ENCODE data around the gene EYS. TPM values are rescaled to one million over a fixed set of nuclear protein-coding genes. Genes with fewer than 3 reads are reported as not detected.

Gene EYS
- total RNA-seq, 2 donors from 2014 or later = not detected

DNA sequence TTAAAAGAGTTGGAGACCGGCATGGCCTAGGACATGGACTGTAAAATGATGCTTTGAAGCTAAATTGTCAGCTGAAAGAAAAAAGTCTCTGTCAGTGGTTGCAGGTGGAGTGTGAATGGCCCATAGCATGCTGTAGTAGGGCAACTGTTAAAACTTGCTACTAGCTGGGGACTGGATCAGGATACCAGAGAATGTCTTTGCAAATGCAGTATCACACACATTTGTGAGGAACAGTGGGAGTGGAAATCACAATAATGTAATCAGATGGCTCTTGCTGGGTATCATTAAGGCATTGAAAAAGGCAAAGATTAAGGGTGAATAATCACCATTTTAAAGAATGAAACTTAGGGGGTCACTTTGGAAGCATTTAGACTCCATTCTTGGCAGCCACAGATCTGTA lies 737.9 kb downstream of the EYS start:
- Histone ChIP-seq H3K4me3 (no peak overlapping the region), H3K27me3 (no peaks in the 10 kb centered on the region), H3K4me1 (no peaks in the 10 kb centered on the region), H3K9me3 (no peaks in the 10 kb centered on the region), H3K27ac (no peak overlapping the region), H3K36me3 (no peaks in the 10 kb centered on the region)
- no peak for DNase-seq (ENCODE audit: low spot score)
- TF ChIP-seq, protein P1, sequence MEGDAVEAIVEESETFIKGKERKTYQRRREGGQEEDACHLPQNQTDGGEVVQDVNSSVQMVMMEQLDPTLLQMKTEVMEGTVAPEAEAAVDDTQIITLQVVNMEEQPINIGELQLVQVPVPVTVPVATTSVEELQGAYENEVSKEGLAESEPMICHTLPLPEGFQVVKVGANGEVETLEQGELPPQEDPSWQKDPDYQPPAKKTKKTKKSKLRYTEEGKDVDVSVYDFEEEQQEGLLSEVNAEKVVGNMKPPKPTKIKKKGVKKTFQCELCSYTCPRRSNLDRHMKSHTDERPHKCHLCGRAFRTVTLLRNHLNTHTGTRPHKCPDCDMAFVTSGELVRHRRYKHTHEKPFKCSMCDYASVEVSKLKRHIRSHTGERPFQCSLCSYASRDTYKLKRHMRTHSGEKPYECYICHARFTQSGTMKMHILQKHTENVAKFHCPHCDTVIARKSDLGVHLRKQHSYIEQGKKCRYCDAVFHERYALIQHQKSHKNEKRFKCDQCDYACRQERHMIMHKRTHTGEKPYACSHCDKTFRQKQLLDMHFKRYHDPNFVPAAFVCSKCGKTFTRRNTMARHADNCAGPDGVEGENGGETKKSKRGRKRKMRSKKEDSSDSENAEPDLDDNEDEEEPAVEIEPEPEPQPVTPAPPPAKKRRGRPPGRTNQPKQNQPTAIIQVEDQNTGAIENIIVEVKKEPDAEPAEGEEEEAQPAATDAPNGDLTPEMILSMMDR (IDR thresholded peaks at IDR 0.05) = no peak

DNA sequence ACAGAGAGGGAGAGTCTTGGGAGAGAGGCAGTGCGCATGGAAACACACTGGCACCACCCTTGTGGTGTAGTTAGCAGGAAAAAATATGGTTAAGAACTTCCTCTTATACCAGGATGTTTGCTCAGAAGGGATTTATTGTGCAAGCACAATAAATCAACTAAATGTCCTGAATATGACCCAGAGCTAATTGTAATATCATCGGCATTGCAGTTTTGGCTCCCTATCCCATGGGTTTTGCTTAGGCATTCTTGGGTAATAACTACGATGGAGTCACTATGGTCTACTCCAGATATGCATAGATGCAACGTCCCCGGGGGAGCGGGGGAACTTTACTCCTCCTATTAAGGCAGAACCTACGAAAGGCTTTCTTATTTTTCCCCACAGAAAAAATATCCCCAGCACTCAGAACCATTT lies 751.6 kb downstream of the EYS start:
- Histone ChIP-seq H3K27me3 (no peaks in the 10 kb centered on the region), H3K4me1 (no peaks in the 10 kb centered on the region), H3K9me3 (no peaks in the 10 kb centered on the region), H3K36me3 (no peaks in the 10 kb centered on the region), H3K27ac (no peak overlapping the region), H3K4me3 (no peak overlapping the region)
- DNase-seq (ENCODE audit: low spot score) = no peak
- TF ChIP-seq, protein P1 (IDR thresholded peaks at IDR 0.05) = no peak

DNA sequence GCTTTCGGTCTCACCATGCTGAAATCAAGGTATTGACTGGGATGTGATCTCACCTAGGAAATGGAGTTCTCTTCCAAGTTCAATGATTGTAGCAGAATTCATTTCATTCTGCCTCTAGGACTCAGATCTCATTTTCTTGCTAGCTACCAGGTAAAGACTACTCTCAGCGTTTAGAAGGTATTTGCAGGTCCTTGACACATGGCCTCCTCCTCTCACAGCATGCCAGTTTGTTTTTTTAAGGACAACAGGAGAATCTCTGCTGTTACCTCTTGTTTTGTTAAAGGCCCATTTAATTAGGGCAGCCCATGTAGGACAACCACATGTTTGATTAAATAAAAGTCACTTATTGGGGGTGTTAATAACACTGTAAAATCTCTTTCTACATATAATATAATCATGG lies 757.8 kb downstream of the EYS start:
- Histone ChIP-seq H3K36me3 (no peaks in the 10 kb centered on the region), H3K4me1 (no peaks in the 10 kb centered on the region), H3K27ac (no peak overlapping the region), H3K9me3 (no peaks in the 10 kb centered on the region), H3K27me3 (no peaks in the 10 kb centered on the region), H3K4me3 (no peak overlapping the region)
- no peak for DNase-seq (ENCODE audit: low spot score)
- TF ChIP-seq, protein P1 (IDR thresholded peaks at IDR 0.05) = no peak

DNA sequence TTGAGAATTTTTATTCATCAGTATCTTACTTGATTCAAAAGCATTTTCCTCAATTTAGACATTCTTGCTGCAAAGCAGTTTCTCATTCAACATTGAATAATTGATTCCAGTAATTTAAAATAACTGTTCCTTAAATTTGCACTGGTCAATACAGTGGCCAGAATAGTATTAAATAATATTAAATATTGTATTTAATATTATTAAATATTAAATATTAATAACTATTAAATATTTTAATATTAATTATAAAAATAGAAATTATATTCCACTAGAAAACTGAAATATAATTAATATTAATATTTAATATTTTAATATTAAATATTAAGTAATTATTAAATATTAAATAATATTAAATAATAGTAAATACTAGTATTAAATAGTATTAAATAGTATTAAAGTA lies 758.8 kb downstream of the EYS start:
- Histone ChIP-seq H3K36me3 (no peaks in the 10 kb centered on the region), H3K4me1 (no peaks in the 10 kb centered on the region), H3K27ac (no peak overlapping the region), H3K9me3 (no peaks in the 10 kb centered on the region), H3K27me3 (no peaks in the 10 kb centered on the region), H3K4me3 (no peak overlapping the region)
- no peak for DNase-seq (ENCODE audit: low spot score)
- TF ChIP-seq, protein P1 (IDR thresholded peaks at IDR 0.05) = no peak

DNA sequence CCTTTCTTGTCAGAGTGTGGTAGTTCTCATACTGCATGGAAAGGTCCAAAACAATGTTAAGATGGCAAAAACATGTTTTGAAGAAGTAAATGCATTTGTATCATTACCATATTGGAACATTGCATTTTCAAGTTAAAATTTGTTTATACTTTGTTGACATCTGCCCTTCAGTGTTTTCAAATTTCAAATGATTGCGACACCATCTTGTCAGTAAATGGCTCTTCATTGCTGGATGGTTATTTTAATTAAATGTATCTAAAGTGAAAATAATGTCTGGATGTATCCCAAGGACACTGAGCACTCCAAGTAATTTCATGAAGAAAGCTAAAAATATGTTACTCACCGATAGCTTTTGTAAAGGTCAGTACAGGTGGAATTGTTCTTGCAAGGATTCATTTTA lies 761.6 kb downstream of the EYS start:
- Histone ChIP-seq H3K36me3 (no peaks in the 10 kb centered on the region), H3K9me3 (no peaks in the 10 kb centered on the region), H3K4me3 (no peak overlapping the region), H3K27me3 (no peaks in the 10 kb centered on the region), H3K4me1 (no peaks in the 10 kb centered on the region), H3K27ac (no peak overlapping the region)
- TF ChIP-seq, protein P1 (IDR thresholded peaks at IDR 0.05) = no peak
- DNase-seq (ENCODE audit: low spot score) = no peak

DNA sequence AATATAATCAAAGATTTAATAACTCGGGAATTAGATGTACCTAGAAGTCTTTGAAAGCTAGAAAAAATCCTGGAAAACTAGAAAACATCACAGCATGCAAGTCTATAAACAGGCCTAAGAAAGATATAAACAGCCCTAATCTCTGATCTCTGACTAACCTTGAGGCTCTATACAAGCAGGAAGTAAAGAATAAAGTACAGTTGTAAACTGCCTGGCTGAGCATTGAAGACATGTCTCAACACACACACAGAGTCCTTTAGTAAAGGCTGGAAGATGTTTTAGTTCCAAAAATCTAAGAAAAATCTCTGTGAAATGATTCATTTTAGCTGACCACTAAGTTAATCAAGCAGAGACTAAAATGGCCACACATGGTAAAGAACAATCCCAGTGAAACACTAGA lies 774.5 kb downstream of the EYS start:
- no peaks in the 10 kb centered on the region for H3K27me3 ChIP-seq
- H3K4me3 ChIP-seq = no peak overlapping the region
- no peak for DNase-seq (ENCODE audit: low spot score)
- TF ChIP-seq, protein P1 (IDR thresholded peaks at IDR 0.05) = no peak
- H3K9me3 ChIP-seq = no peaks in the 10 kb centered on the region
- H3K36me3 ChIP-seq = no peaks in the 10 kb centered on the region
- H3K27ac ChIP-seq = no peak overlapping the region
- H3K4me1 ChIP-seq = no peaks in the 10 kb centered on the region

All from right atrium auricular region (tissue), 2 donors.